ENCODE data around the gene SPESP1.

DNA sequence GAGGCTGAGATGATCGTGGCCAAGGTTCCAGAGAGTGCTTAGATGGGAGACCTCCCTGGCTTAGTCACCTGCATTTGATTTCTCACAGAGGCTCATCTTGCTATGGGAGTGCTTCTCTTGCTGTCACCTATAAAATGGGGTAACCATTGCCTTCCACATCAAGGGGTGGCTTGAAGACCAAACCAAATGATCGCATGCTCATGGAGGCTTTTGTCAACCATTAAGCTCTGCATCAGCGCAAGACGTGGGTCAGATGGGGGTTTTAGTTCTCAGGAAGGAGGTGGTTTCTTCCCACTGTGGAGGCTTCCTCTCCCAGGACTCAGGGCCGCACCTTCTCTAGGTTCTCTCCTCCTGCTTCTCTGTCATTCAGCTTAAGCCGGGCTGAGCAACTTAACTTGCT, 56.8 kb downstream of the SPESP1 start:
- TF ChIP-seq POLR2AphosphoS5 (IDR thresholded peaks at IDR 0.05) (no peak), CTCF (IDR thresholded peaks at IDR 0.05) (no peak)
